GM21529 (cell line): ENCODE results near the gene FOXP1.
"Not testable (repeated sequence)": the region's sequence is repeated elsewhere in the genome, so short reads cannot be mapped to it uniquely, and the experiment has no call there.

Experiments
- ATAC-seq: cut with Tn5 transposase; IDR thresholded peaks from one replicate; pipeline ENCODE4 v1.9.1; 2021; ENCODE audit not compliant: unreplicated experiment

FOXP1 gene

GRCh38 chr3:71002298-71002697 lies 581.2 kb downstream of the FOXP1 start:
- ATAC-seq, result no peak

GRCh38 chr3:71001303-71001830 lies 582.2 kb downstream of the FOXP1 start:
- no peak for ATAC-seq

- ATAC-seq, result no peak
These were observed 583.0 kb downstream of the FOXP1 start for GRCh38 chr3:71000483-71000882.

GRCh38 chr3:70999730-71000129 lies 583.8 kb downstream of the FOXP1 start:
- no peak for ATAC-seq

- ATAC-seq, result no peak
These were observed 587.4 kb downstream of the FOXP1 start for GRCh38 chr3:70996082-70996481.

GRCh38 chr3:70994644-70995043 lies 588.9 kb downstream of the FOXP1 start:
- no peak for ATAC-seq

- ATAC-seq, result no peak
These were observed 590.8 kb downstream of the FOXP1 start for GRCh38 chr3:70992562-70993204.

GRCh38 chr3:70992131-70992530 lies 591.4 kb downstream of the FOXP1 start:
- no peak for ATAC-seq

GRCh38 chr3:70990723-70991122 lies 592.8 kb downstream of the FOXP1 start:
- ATAC-seq, result no peak

- no peak for ATAC-seq
These were observed 593.3 kb downstream of the FOXP1 start for GRCh38 chr3:70990185-70990584.

- no peak for ATAC-seq
These were observed 594.4 kb downstream of the FOXP1 start for GRCh38 chr3:70989174-70989573.

GRCh38 chr3:70988111-70988510 lies 595.4 kb downstream of the FOXP1 start:
- ATAC-seq, result no peak

GRCh38 chr3:70985572-70985971 lies 598.0 kb downstream of the FOXP1 start:
- ATAC-seq, result no peak

GRCh38 chr3:70984776-70985482 lies 598.6 kb downstream of the FOXP1 start:
- no peak for ATAC-seq

- peak; percentile 82 for ATAC-seq
These were observed 600.8 kb downstream of the FOXP1 start for GRCh38 chr3:70982700-70983140.

GRCh38 chr3:70982284-70982683 lies 601.2 kb downstream of the FOXP1 start:
- no peak for ATAC-seq

- ATAC-seq, result no peak
These were observed 602.2 kb downstream of the FOXP1 start for GRCh38 chr3:70981231-70981880.

- no peak for ATAC-seq
These were observed 602.8 kb downstream of the FOXP1 start for GRCh38 chr3:70980646-70981170.

- no peak for ATAC-seq
These were observed 603.4 kb downstream of the FOXP1 start for GRCh38 chr3:70979983-70980645.

GRCh38 chr3:70977712-70978111 lies 605.8 kb downstream of the FOXP1 start:
- no peak for ATAC-seq

- not testable (repeated sequence) for ATAC-seq
These were observed 607.5 kb downstream of the FOXP1 start for GRCh38 chr3:70975981-70976380.
